ENCODE data around the gene ACTR3. TPM values are rescaled to one million over a fixed set of nuclear protein-coding genes. Genes with fewer than 3 reads are reported as not detected.
A peak's percentile ranks its signal among the peaks of the same experiment; 100 is the strongest.

ACTR3 gene
- total RNA-seq, 3 donors from 2014 or later = 217 to 242 (median 227) TPM

GRCh38 chr2:113854208-113854607 lies 35.7 kb upstream of the ACTR3 start:
- Histone ChIP-seq H3K9me3 (no peaks in the 10 kb centered on the region), H3K36me3 (ENCODE audit: low read depth) (no peaks in the 10 kb centered on the region), H3K4me3 (no peak overlapping the region), H3K4me1 (ENCODE audit: low read depth) (no peaks in the 10 kb centered on the region)
- intact Hi-C loops (cut with DNase I, micrococcal nuclease) = no loop called here
- TF ChIP-seq CTCF (IDR thresholded peaks at IDR 0.05) = no peak
- DNase-seq (no peak), ATAC-seq (no peak)

- Histone ChIP-seq H3K4me3 (no peak overlapping the region), H3K36me3 (ENCODE audit: low read depth) (no peaks in the 10 kb centered on the region), H3K9me3 (no peaks in the 10 kb centered on the region), H3K4me1 (ENCODE audit: low read depth) (no peaks in the 10 kb centered on the region)
- intact Hi-C loops (cut with DNase I, micrococcal nuclease) = no loop called here
- DNase-seq = no peak
- TF ChIP-seq CTCF (IDR thresholded peaks at IDR 0.05) = no peak
- peak; percentile 51 for ATAC-seq
Observed at GRCh38 chr2:113854970-113855740, 34.7 kb upstream of the ACTR3 start.

- intact Hi-C loops (cut with DNase I, micrococcal nuclease) = no loop called here
- Histone ChIP-seq H3K9me3 (no peaks in the 10 kb centered on the region), H3K4me1 (ENCODE audit: low read depth) (no peaks in the 10 kb centered on the region), H3K4me3 (no peak overlapping the region), H3K36me3 (ENCODE audit: low read depth) (no peaks in the 10 kb centered on the region)
- ATAC-seq (peak; percentile 39), DNase-seq (no peak)
- no peak for TF ChIP-seq CTCF (IDR thresholded peaks at IDR 0.05)
Observed at GRCh38 chr2:113857464-113857863, 32.4 kb upstream of the ACTR3 start.

GRCh38 chr2:113858764-113859163 lies 31.1 kb upstream of the ACTR3 start:
- DNase-seq (no peak), ATAC-seq (peak; percentile 66)
- no peak for TF ChIP-seq CTCF (IDR thresholded peaks at IDR 0.05)
- H3K36me3 ChIP-seq (ENCODE audit: low read depth) = no peaks in the 10 kb centered on the region
- no peak overlapping the region for H3K4me3 ChIP-seq
- H3K4me1 ChIP-seq (ENCODE audit: low read depth) = no peaks in the 10 kb centered on the region
- no peaks in the 10 kb centered on the region for H3K9me3 ChIP-seq
- intact Hi-C loops (cut with DNase I, micrococcal nuclease) = no loop called here

- Histone ChIP-seq H3K36me3 (ENCODE audit: low read depth) (no peaks in the 10 kb centered on the region), H3K9me3 (no peaks in the 10 kb centered on the region), H3K4me3 (no peak overlapping the region), H3K4me1 (ENCODE audit: low read depth) (no peaks in the 10 kb centered on the region)
- no peak for ATAC-seq
- TF ChIP-seq CTCF (IDR thresholded peaks at IDR 0.05) = no peak
- DNase-seq = no peak
- intact Hi-C loops (cut with DNase I, micrococcal nuclease) = no loop called here
Observed at GRCh38 chr2:113861740-113862139, 28.1 kb upstream of the ACTR3 start.
